ENCODE measurements around the gene DHRSX. TPM values are rescaled to one million over a fixed set of nuclear protein-coding genes. Genes with fewer than 3 reads are reported as not detected.

Gene DHRSX
- total RNA-seq, 3 donors from 2014 or later (not counting 1 experiment from before 2014, with no cell fraction given), result 21.5 to 26.1 (median 22.9) TPM

- no peak for ATAC-seq
- H3K27me3 Mint-ChIP-seq (ENCODE audit: low read depth in 2 of 2), result peaks cover 0 to 6% of the 10 kb centered on the region in 2 donors
- TF ChIP-seq CTCF (IDR thresholded peaks at IDR 0.05), result no peak
- intact Hi-C loops (cut with micrococcal nuclease), result no loop called here
- H3K36me3 Mint-ChIP-seq, result no peaks in the 10 kb centered on the region
- Histone ChIP-seq H3K36me3 (ENCODE audit: control insufficient read depth, insufficient read depth, low read length) (no peaks in the 10 kb centered on the region), H3K27ac (ENCODE audit: low read length) (no peak overlapping the region), H3K4me3 (ENCODE audit: low read length) (no peak overlapping the region), H3K4me1 (ENCODE audit: control insufficient read depth, insufficient read depth, low read length) (no peaks in the 10 kb centered on the region), H3K27me3 (ENCODE audit: control insufficient read depth, insufficient read depth, low read length) (no peaks in the 10 kb centered on the region), H3K9me3 (ENCODE audit: control insufficient read depth, insufficient read depth, low read length) (no peaks in the 10 kb centered on the region)
- WGBS (ENCODE audit: insufficient coverage), result 64% methylated on average over 5 of the region's 5 CpGs
- no peak overlapping the region for H3K4me3 Mint-ChIP-seq
- no peaks in the 10 kb centered on the region for H3K9me3 Mint-ChIP-seq
- H3K4me1 Mint-ChIP-seq, result no peaks in the 10 kb centered on the region
- DNase-seq, result no peak
- H3K27ac Mint-ChIP-seq, result no peak overlapping the region
These were observed 15.8 kb upstream of the DHRSX start for GRCh38 chrX:2516623-2517022.

DNA sequence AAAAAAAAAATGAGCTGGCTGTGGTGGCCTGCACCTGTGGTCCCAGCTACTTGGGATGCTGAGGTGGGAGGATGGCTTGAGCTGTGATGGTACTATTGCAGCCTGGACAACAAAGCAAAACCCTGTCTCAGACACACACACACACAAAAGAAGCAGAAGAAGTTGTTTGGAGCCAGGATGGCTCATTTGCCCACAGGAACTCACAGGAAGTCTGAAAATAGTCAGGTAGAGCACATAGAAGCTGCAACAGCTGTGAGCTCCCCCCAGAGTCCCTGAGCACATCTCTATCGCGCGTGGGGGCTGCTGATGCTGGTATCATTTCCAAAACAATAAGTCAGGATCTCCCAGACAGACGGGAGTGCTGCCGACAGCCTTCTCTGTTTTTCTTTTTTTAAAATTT, 13.4 kb upstream of the DHRSX start:
- WGBS (ENCODE audit: insufficient coverage), result 26% methylated on average over 5 of the region's 5 CpGs

GRCh38 chrX:2513121-2513664, 12.4 kb upstream of the DHRSX start:
- Histone ChIP-seq H3K36me3 (ENCODE audit: control insufficient read depth, insufficient read depth, low read length) (no peaks in the 10 kb centered on the region), H3K9me3 (ENCODE audit: control insufficient read depth, insufficient read depth, low read length) (no peaks in the 10 kb centered on the region), H3K4me1 (ENCODE audit: control insufficient read depth, insufficient read depth, low read length) (no peaks in the 10 kb centered on the region), H3K27me3 (ENCODE audit: control insufficient read depth, insufficient read depth, low read length) (no peaks in the 10 kb centered on the region), H3K4me3 (ENCODE audit: low read length) (no peak overlapping the region), H3K27ac (ENCODE audit: low read length) (no peak overlapping the region)
- Mint-ChIP-seq H3K27me3 (ENCODE audit: low read depth in 2 of 2) (peaks cover 0 to 9% of the 10 kb centered on the region in 2 donors), H3K27ac (no peak overlapping the region), H3K4me1 (no peaks in the 10 kb centered on the region), H3K9me3 (no peaks in the 10 kb centered on the region), H3K4me3 (no peak overlapping the region), H3K36me3 (no peaks in the 10 kb centered on the region)
- no peak for ATAC-seq
- intact Hi-C loops (cut with micrococcal nuclease), result no loop called here
- DNase-seq, result no peak
- no peak for TF ChIP-seq CTCF (IDR thresholded peaks at IDR 0.05)
- WGBS (ENCODE audit: insufficient coverage), result 92% methylated on average over 6 of the region's 6 CpGs

More for the DNA sequence above, 13.4 kb upstream of the DHRSX start:
- Histone ChIP-seq H3K36me3 (ENCODE audit: control insufficient read depth, insufficient read depth, low read length) (no peaks in the 10 kb centered on the region), H3K27me3 (ENCODE audit: control insufficient read depth, insufficient read depth, low read length) (no peaks in the 10 kb centered on the region), H3K27ac (ENCODE audit: low read length) (no peak overlapping the region), H3K9me3 (ENCODE audit: control insufficient read depth, insufficient read depth, low read length) (no peaks in the 10 kb centered on the region), H3K4me1 (ENCODE audit: control insufficient read depth, insufficient read depth, low read length) (no peaks in the 10 kb centered on the region), H3K4me3 (ENCODE audit: low read length) (no peak overlapping the region)
- ATAC-seq (no peak), DNase-seq (no peak)
- Mint-ChIP-seq H3K9me3 (no peaks in the 10 kb centered on the region), H3K27ac (no peak overlapping the region), H3K27me3 (ENCODE audit: low read depth in 2 of 2) (peaks cover 0 to 9% of the 10 kb centered on the region in 2 donors), H3K4me1 (no peaks in the 10 kb centered on the region), H3K4me3 (no peak overlapping the region), H3K36me3 (no peaks in the 10 kb centered on the region)
- no peak for TF ChIP-seq CTCF (IDR thresholded peaks at IDR 0.05)
- intact Hi-C loops (cut with micrococcal nuclease), result no loop called here

DNA sequence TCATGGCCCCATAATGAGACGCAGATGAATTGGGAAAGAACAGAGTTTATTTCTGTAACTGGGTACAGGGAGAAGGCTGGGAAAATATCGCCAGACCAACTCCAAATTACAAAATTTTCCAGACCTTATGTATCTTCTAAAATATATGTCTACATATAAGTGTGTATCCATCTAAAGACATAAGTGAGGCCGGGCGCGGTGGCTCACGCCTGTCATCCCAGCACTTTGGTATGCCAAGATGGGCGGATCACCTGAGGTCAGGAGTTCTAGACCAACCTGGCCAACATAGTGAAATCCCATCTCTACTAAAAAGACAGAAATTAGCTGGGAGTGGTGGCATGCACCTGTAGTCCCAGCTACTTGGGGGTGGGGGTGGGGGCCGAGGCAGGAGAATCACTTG, 11.7 kb upstream of the DHRSX start:
- H3K27me3 Mint-ChIP-seq (ENCODE audit: low read depth in 2 of 2), result peaks cover 0 to 9% of the 10 kb centered on the region in 2 donors
- Histone ChIP-seq H3K27ac (ENCODE audit: low read length) (no peak overlapping the region), H3K4me1 (ENCODE audit: control insufficient read depth, insufficient read depth, low read length) (no peaks in the 10 kb centered on the region), H3K36me3 (ENCODE audit: control insufficient read depth, insufficient read depth, low read length) (no peaks in the 10 kb centered on the region), H3K9me3 (ENCODE audit: control insufficient read depth, insufficient read depth, low read length) (no peaks in the 10 kb centered on the region), H3K27me3 (ENCODE audit: control insufficient read depth, insufficient read depth, low read length) (no peaks in the 10 kb centered on the region), H3K4me3 (ENCODE audit: low read length) (no peak overlapping the region)
- intact Hi-C loops (cut with micrococcal nuclease), result no loop called here
- DNase-seq, result no peak
- H3K36me3 Mint-ChIP-seq, result no peaks in the 10 kb centered on the region
- no peak overlapping the region for H3K4me3 Mint-ChIP-seq
- H3K4me1 Mint-ChIP-seq, result no peaks in the 10 kb centered on the region
- H3K9me3 Mint-ChIP-seq, result no peaks in the 10 kb centered on the region
- no peak for ATAC-seq
- 94% methylated on average over 7 of the region's 8 CpGs for WGBS (ENCODE audit: insufficient coverage)
- H3K27ac Mint-ChIP-seq, result no peak overlapping the region
- TF ChIP-seq CTCF (IDR thresholded peaks at IDR 0.05), result no peak
